Endothelial cell of umbilical vein (primary cell): ENCODE data around the gene ARMH3. TPM values are rescaled to one million over a fixed set of nuclear protein-coding genes. Genes with fewer than 3 reads are reported as not detected.

Experiments
- BruUV-seq: library from RNA; stranded (reverse); fragments of 400-500 nt; replicated peaks from 2 replicates; lab custom pipeline; 2021; lab: Mats Ljungman, UMichigan
- CTCF ChIA-PET: fragments of 300-600, 350-600 bp; sonication (Branson Sonifier 250); formaldehyde crosslinking; loops from one replicate; lab custom pipeline; 2021; ENCODE audit warnings: antibody characterized with exemption, inconsistent platforms; lab: Charles Lee
- POLR2A ChIA-PET: fragments of 300-600, 350-600 bp; sonication (Branson Sonifier 250); formaldehyde crosslinking; loops from one replicate; lab custom pipeline; 2021; ENCODE audit warnings: antibody characterized with exemption, inconsistent platforms; lab: Charles Lee
- DNase-seq: peaks from one replicate; pipeline ENCODE4 v3.0.0-alpha.2; 2011; ENCODE audit warnings: low read depth, low spot score
- FAIRE-seq: peaks from 2 replicates; lab custom pipeline; 2011; peaks lifted over from hg19 to GRCh38; lab: Jason Lieb, UNC
- H2AFZ ChIP-seq: 2 replicates; pipeline ENCODE4 v1.6.0; 2012; ENCODE audit warnings: low read depth, low read length, control low read depth, inconsistent platforms
- H3K27ac ChIP-seq: 2 replicates; pipeline ENCODE4 v1.5.1; 2011; ENCODE audit warnings: low read depth, mild to moderate bottlenecking, control low read depth, low read length, moderate library complexity; ENCODE audit not compliant: insufficient read depth
- H3K27me3 ChIP-seq, 2 experiments: 2 replicates each; pipeline versions ENCODE4 v1.6.0 to v1.6.1; 2011; ENCODE audit warnings: low read length in 2 of 2, mixed read lengths in 1 of 2; ENCODE audit not compliant: control insufficient read depth in 2 of 2, insufficient read depth in 2 of 2
- H3K36me3 ChIP-seq, 2 experiments: 2 replicates in 1 of 2; 3 replicates in 1 of 2; pipeline ENCODE4 v1.5.1; 2011; ENCODE audit warnings: low read length in 2 of 2, mild to moderate bottlenecking in 1 of 2, moderate library complexity in 1 of 2; ENCODE audit not compliant: control insufficient read depth in 2 of 2, insufficient read depth in 2 of 2; ENCODE audit errors: extremely low read depth in 1 of 2
- H3K4me1 ChIP-seq: 3 replicates; pipeline ENCODE4 v1.5.1; 2011; ENCODE audit warnings: mild to moderate bottlenecking, low read length; ENCODE audit not compliant: control insufficient read depth, insufficient read depth; ENCODE audit errors: extremely low read depth
- H3K4me2 ChIP-seq: 2 replicates; pipeline ENCODE4 v1.6.1; 2011; ENCODE audit warnings: low read length, control low read depth, mixed read lengths; ENCODE audit not compliant: insufficient read depth
- H3K4me3 ChIP-seq, 3 experiments: fragments of 200-600 bp in 1 of 3; sonication (generic), shearing (Covaris generic) in 1 of 3; replicated peaks in 1 of 3; 2 replicates each; pipeline ENCODE4 v1.5.1; 2011 to 2016; ENCODE audit warnings: control low read depth in 3 of 3, low read length in 3 of 3, mild to moderate bottlenecking in 2 of 3, inconsistent platforms in 1 of 3, low read depth in 1 of 3, moderate library complexity in 1 of 3; ENCODE audit not compliant: insufficient read depth in 1 of 3
- H3K79me2 ChIP-seq: 2 replicates; pipeline ENCODE4 v1.6.0; 2012; ENCODE audit warnings: low read length, inconsistent platforms; ENCODE audit not compliant: control insufficient read depth, insufficient read depth
- H3K9ac ChIP-seq: replicated peaks from 2 replicates; pipeline ENCODE3; 2011; ENCODE audit warnings: low read length, control low read depth; ENCODE audit not compliant: insufficient read depth; ENCODE audit errors: extremely low read depth
- H3K9me1 ChIP-seq: replicated peaks from 3 replicates; pipeline ENCODE4 v1.6.0; 2011; ENCODE audit warnings: mild to moderate bottlenecking, low read length; ENCODE audit not compliant: control insufficient read depth, insufficient read depth; ENCODE audit errors: extremely low read depth
- H3K9me3 ChIP-seq: replicated peaks from 2 replicates; pipeline ENCODE4 v1.5.1; 2012; ENCODE audit warnings: low read length, inconsistent platforms; ENCODE audit not compliant: control insufficient read depth, insufficient read depth
- H4K20me1 ChIP-seq: replicated peaks from 2 replicates; pipeline ENCODE3; 2011; ENCODE audit warnings: mild to moderate bottlenecking, low read length; ENCODE audit not compliant: control insufficient read depth, insufficient read depth; ENCODE audit errors: extremely low read depth
- CTCF ChIP-seq, 2 donors: IDR thresholded peaks; 1 replicate in 1 of 2; 2 replicates in 1 of 2; pipeline ENCODE4 v1.5.1; 2011; ENCODE audit warnings: low read length in 2 of 2, mild to moderate bottlenecking in 2 of 2, moderate library complexity in 2 of 2, control low read depth in 1 of 2, inconsistent platforms in 1 of 2, low read depth in 1 of 2; ENCODE audit not compliant: insufficient read depth in 1 of 2; ENCODE audit errors: extremely low read depth in 1 of 2
- EZH2 ChIP-seq: IDR thresholded peaks from 2 replicates; pipeline ENCODE4 v1.6.1; 2012; ENCODE audit warnings: borderline replicate concordance, low read depth, mild to moderate bottlenecking, moderate library complexity, low read length, inconsistent platforms; ENCODE audit not compliant: severe bottlenecking
- FOS ChIP-seq: IDR thresholded peaks from 2 replicates; pipeline ENCODE4 v1.6.1; 2011; ENCODE audit warnings: mild to moderate bottlenecking, low read length, moderate library complexity, borderline replicate concordance; ENCODE audit not compliant: insufficient read depth
- GATA2 ChIP-seq: IDR thresholded peaks from 2 replicates; pipeline ENCODE4 v1.7.0; 2011; ENCODE audit warnings: low read depth, mild to moderate bottlenecking, moderate library complexity, mixed read lengths, low read length; ENCODE audit not compliant: insufficient read length, insufficient read depth
- JUN ChIP-seq: IDR thresholded peaks from 2 replicates; pipeline ENCODE4 v1.6.1; 2011; ENCODE audit warnings: borderline replicate concordance, low read depth; ENCODE audit not compliant: insufficient read length, insufficient read depth
- POLR2AphosphoS5 ChIP-seq: IDR thresholded peaks from 2 replicates; pipeline ENCODE4 v1.6.1; 2012; ENCODE audit warnings: low read depth, mild to moderate bottlenecking, control low read depth, low read length, moderate library complexity; ENCODE audit not compliant: insufficient read depth
- dilution Hi-C: fragments of 300-500 bp; cut with MboI; formaldehyde crosslinking; loops from one replicate; pipeline ENCODE4 v1.15.0; 2019; ENCODE audit warnings: low sequenced_read_pairs; ENCODE audit not compliant: extremely low pct_ligation_motif_present
- intact Hi-C: fragments of 100-400 bp; cut with micrococcal nuclease; formaldehyde crosslinking; loops from one replicate; pipeline ENCODE4 v1.10.0; 2022
- polyA plus RNA-seq, 4 experiments: library from polyadenylated mRNA; depleted of rRNA in 3 of 4; stranded (reverse) in 3 of 4; unstranded in 1 of 4; fragments of >200 nt; gene quantifications; 2 replicates each; pipeline versions ENCODE4 v1.2.1 to v1.2.3, GENCODE V29; 2011 to 2012; ENCODE audit warnings: missing spikeins in 1 of 4
- total RNA-seq: library from RNA; stranded (reverse); gene quantifications from 2 replicates; pipeline ENCODE4 v1.2.3, GENCODE V29; 2021
- TF ChIP-seq, protein P1 (sequence below): IDR thresholded peaks from 2 replicates; pipeline ENCODE4 v1.6.1; 2011; ENCODE audit not compliant: insufficient read depth, insufficient read length

ARMH3 gene
- total and polyA plus RNA-seq, 2 donors (not counting 3 experiments of a cell fraction or from before 2014, with no cell fraction given) = 13.1 to 17.6 TPM

- no peaks in the 10 kb centered on the region for H3K79me2 ChIP-seq
- H3K27ac ChIP-seq = no peak overlapping the region
- H3K9me3 ChIP-seq = no peaks in the 10 kb centered on the region
- DNase-seq = peak; percentile 59
- dilution Hi-C loops (no loop called here), intact Hi-C loops (no loop called here)
- peaks cover 0 to 2% of the 10 kb centered on the region in 2 experiments for H3K36me3 ChIP-seq
- H3K4me3 ChIP-seq = no peak overlapping the region
- BruUV-seq = no TSS peak
- peaks cover 11% of the 10 kb centered on the region for H3K4me1 ChIP-seq
- H3K9ac ChIP-seq = no peak overlapping the region
- no peaks in the 10 kb centered on the region for H4K20me1 ChIP-seq
- ChIA-PET POLR2A (no interaction called here), CTCF (interaction anchor here (0.6 to 3.5 kb wide), 6 partner anchors 35 to 181 kb away, joined by 3 to 28 read pairs (median 4); no protein-coding TSS in a partner anchor)
- no peaks in the 10 kb centered on the region for H3K27me3 ChIP-seq
- no peak overlapping the region for H2AFZ ChIP-seq
- TF ChIP-seq EZH2 (no peak), POLR2AphosphoS5 (no peak), CTCF (IDR thresholded peaks at IDR 0.05; ENCODE audit: extremely low read depth in 1 of 2, insufficient read depth in 1 of 2, low read depth in 1 of 2, low read length in 2 of 2) (no peak), GATA2 (no peak), JUN (no peak), FOS (peak; percentile 28)
- TF ChIP-seq, protein P1, sequence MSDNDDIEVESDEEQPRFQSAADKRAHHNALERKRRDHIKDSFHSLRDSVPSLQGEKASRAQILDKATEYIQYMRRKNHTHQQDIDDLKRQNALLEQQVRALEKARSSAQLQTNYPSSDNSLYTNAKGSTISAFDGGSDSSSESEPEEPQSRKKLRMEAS = no peak
- H3K9me1 ChIP-seq = no peaks in the 10 kb centered on the region
- H3K4me2 ChIP-seq = no peak overlapping the region
- FAIRE-seq = peak; percentile 78
Measured at GRCh38 chr10:102016416-102016815, 39.6 kb downstream of the ARMH3 start.
